SU-DHL-6 (cell line): ENCODE measurements around the gene RHEBL1.

Source experiments
- H2AFZ ChIP-seq: fragments of 200-600 bp; sonication (generic); 2 replicates; pipeline ENCODE4 v1.6.1; 2014; ENCODE audit warnings: low read depth, mild to moderate bottlenecking, moderate library complexity, mixed read lengths, antibody characterized with exemption, low read length; ENCODE audit not compliant: severe bottlenecking
- H3F3A ChIP-seq: fragments of 200-600 bp; shearing (Covaris generic); 2 replicates; pipeline ENCODE4 v1.6.0; 2016; ENCODE audit warnings: antibody characterized with exemption, mild to moderate bottlenecking; ENCODE audit not compliant: insufficient read depth
- H3K27ac ChIP-seq: fragments of 200-600 bp; sonication (generic); 2 replicates; pipeline ENCODE4 v1.5.1; 2016; ENCODE audit warnings: low read depth, mild to moderate bottlenecking, low read length, moderate library complexity, mixed read lengths
- H3K27me3 ChIP-seq: fragments of 200-600 bp; sonication (generic), shearing (Covaris generic); 2 replicates; pipeline ENCODE4 v1.6.0; 2014; ENCODE audit warnings: mild to moderate bottlenecking, low read length
- H3K36me3 ChIP-seq: fragments of 200-600 bp; sonication (generic); 2 replicates; pipeline ENCODE4 v1.6.1; 2014; ENCODE audit warnings: mild to moderate bottlenecking, low read length, mixed read lengths
- H3K4me2 ChIP-seq: fragments of 300-600, 200-600 bp; shearing (Covaris generic), sonication (generic); 2 replicates; pipeline ENCODE4 v1.6.0; 2014; ENCODE audit warnings: low read length, low read depth, mild to moderate bottlenecking; ENCODE audit not compliant: poor library complexity, severe bottlenecking
- H3K4me3 ChIP-seq: fragments of 200-600 bp; sonication (generic); 2 replicates; pipeline ENCODE4 v1.5.1; 2014; ENCODE audit warnings: antibody characterized with exemption, low read length, mild to moderate bottlenecking, mixed read lengths; ENCODE audit not compliant: insufficient read depth, poor library complexity, severe bottlenecking
- H3K79me2 ChIP-seq: fragments of 200-600 bp; sonication (generic); 2 replicates; pipeline ENCODE4 v1.6.1; 2014; ENCODE audit warnings: mild to moderate bottlenecking, low read length, moderate library complexity; ENCODE audit not compliant: insufficient read depth
- H3K9ac ChIP-seq: fragments of 200-600 bp; sonication (generic); 2 replicates; pipeline ENCODE4 v1.7.0; 2014; ENCODE audit warnings: mild to moderate bottlenecking, low read length
- H3K9me2 ChIP-seq: fragments of 200-600 bp; sonication (generic); replicated peaks from 2 replicates; pipeline ENCODE4 v1.6.1; 2014; ENCODE audit warnings: low read length; ENCODE audit not compliant: insufficient read depth
- H3K9me3 ChIP-seq: fragments of 200-600 bp; sonication (generic); 2 replicates; pipeline ENCODE4 v1.6.1; 2014; ENCODE audit warnings: low read length, mixed read lengths; ENCODE audit not compliant: insufficient read depth
- H4K20me1 ChIP-seq: fragments of 200-600 bp; sonication (generic); 2 replicates; pipeline ENCODE4 v1.6.1; 2014; ENCODE audit warnings: low read depth, mild to moderate bottlenecking, antibody characterized with exemption, low read length, moderate library complexity, mixed read lengths
- CTCF ChIP-seq: fragments of 200-600 bp; sonication (generic); IDR thresholded peaks from one replicate; pipeline ENCODE4 v1.5.1; 2017; ENCODE audit warnings: antibody characterized with exemption, mild to moderate bottlenecking, low read length, moderate library complexity; ENCODE audit not compliant: insufficient read depth, poor library complexity, severe bottlenecking
- EZH2phosphoT487 ChIP-seq: fragments of 200-600 bp; sonication (generic), shearing (Covaris generic); conservative IDR thresholded peaks from 2 replicates; pipeline ENCODE4 v1.6.1; 2018; ENCODE audit warnings: mild to moderate bottlenecking, antibody characterized with exemption, low read length, moderate library complexity, mixed read lengths

Gene RHEBL1

GRCh38 chr12:49022558-49023178 is 47.1 kb downstream of the RHEBL1 start:
- Histone ChIP-seq H3K4me2 (no peak overlapping the region), H3F3A (peaks cover 20% of the 10 kb centered on the region), H3K9me2 (no peaks in the 10 kb centered on the region), H3K9me3 (no peaks in the 10 kb centered on the region), H3K79me2 (0 out of 2 replicates have a peak, but pooled peaks cover 6% of the 10 kb centered on the region), H3K27ac (no peak overlapping the region), H3K4me3 (no peak overlapping the region), H3K36me3 (no peaks in the 10 kb centered on the region), H3K27me3 (no peaks in the 10 kb centered on the region), H2AFZ (no peak overlapping the region), H3K9ac (no peak overlapping the region), H4K20me1 (no peaks in the 10 kb centered on the region)
- no peak for TF ChIP-seq EZH2phosphoT487
- no peak for TF ChIP-seq CTCF

DNA sequence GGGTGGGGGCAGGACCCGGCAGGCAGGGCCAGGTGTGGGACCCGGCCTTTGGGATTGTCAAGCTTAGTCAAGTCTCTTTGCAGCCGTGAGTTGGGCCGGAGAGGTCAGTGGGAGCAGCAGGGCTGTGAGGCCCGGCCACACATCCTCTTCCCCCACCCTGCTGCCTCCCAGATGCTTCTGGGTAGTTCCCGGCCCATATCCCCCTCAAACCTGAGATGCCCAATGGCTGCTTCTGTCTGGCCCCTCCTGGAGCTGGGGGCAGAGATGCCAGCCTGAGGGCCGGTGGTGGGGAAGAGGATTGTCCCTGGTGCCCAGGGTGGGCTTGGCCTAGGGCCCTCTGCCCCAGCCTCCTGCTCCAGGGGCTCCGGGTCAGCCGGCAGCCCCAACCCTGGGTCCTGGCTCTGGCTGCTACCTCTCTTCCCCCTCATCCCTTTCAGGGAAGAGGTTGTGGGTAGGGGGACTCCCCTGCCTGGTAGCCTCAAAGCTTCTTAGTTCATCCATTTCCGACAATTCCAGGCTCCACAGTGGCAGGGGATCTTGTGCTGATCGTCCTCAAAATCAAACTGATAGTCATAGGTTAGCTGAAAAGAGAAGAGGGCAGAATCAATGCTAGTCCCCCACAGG is 48.4 kb downstream of the RHEBL1 start:
- H2AFZ ChIP-seq, result no peak overlapping the region
- no peak overlapping the region for H3K4me3 ChIP-seq
- H3K79me2 ChIP-seq, result peaks cover 8% of the 10 kb centered on the region; the same call in 1 of the 2 replicates
- H3K9me3 ChIP-seq, result no peaks in the 10 kb centered on the region
- H3K9ac ChIP-seq, result no peak overlapping the region
- no peak overlapping the region for H3K4me2 ChIP-seq
- peaks cover 20% of the 10 kb centered on the region for H3F3A ChIP-seq
- no peak overlapping the region for H3K27ac ChIP-seq
- no peaks in the 10 kb centered on the region for H3K9me2 ChIP-seq
- no peaks in the 10 kb centered on the region for H3K27me3 ChIP-seq
- no peaks in the 10 kb centered on the region for H4K20me1 ChIP-seq
- no peaks in the 10 kb centered on the region for H3K36me3 ChIP-seq
- no peak for TF ChIP-seq EZH2phosphoT487
- TF ChIP-seq CTCF, result no peak

GRCh38 chr12:49020441-49020840 is 49.3 kb downstream of the RHEBL1 start:
- Histone ChIP-seq H3F3A (peaks cover 20% of the 10 kb centered on the region), H3K27me3 (no peaks in the 10 kb centered on the region), H3K36me3 (no peaks in the 10 kb centered on the region), H2AFZ (no peak overlapping the region), H3K27ac (no peak overlapping the region), H3K4me2 (no peak overlapping the region), H4K20me1 (no peaks in the 10 kb centered on the region), H3K9me2 (no peaks in the 10 kb centered on the region), H3K79me2 (peaks cover 8% of the 10 kb centered on the region; the same call in 1 of the 2 replicates), H3K9ac (no peak overlapping the region), H3K4me3 (no peak overlapping the region), H3K9me3 (no peaks in the 10 kb centered on the region)
- no peak for TF ChIP-seq EZH2phosphoT487
- TF ChIP-seq CTCF, result no peak
